B cell (primary cell): ENCODE data around the gene FMNL2. TPM values are rescaled to one million over a fixed set of nuclear protein-coding genes. Genes with fewer than 3 reads are reported as not detected.

Experiments
- ATAC-seq: fragments of 200-7000 bp; cut with Tn5 transposase; one replicate; pipeline ENCODE4 v1.10.0; 2021; ENCODE audit warnings: low read depth, mild to moderate bottlenecking, moderate number of reproducible peaks, moderate library complexity
- CTCF ChIA-PET: fragments of 350-600 bp; sonication (Branson Sonifier 250); formaldehyde crosslinking; loops from one replicate; lab custom pipeline; 2021; ENCODE audit warnings: antibody characterized with exemption, inconsistent platforms; lab: Charles Lee
- POLR2A ChIA-PET: fragments of 350-600 bp; sonication (Branson Sonifier 250); formaldehyde crosslinking; loops from one replicate; lab custom pipeline; 2021; ENCODE audit warnings: antibody characterized with exemption; lab: Charles Lee
- DNase-seq: peaks from one replicate; pipeline ENCODE4 v3.0.0; 2013
- H2AFZ ChIP-seq: 2 replicates; pipeline ENCODE4 v1.6.1; 2012; ENCODE audit warnings: mild to moderate bottlenecking, low read depth, low read length; ENCODE audit not compliant: insufficient read depth, poor library complexity, severe bottlenecking
- H3K27ac ChIP-seq, 2 donors: 1 replicate in 1 of 2; 2 replicates in 1 of 2; pipeline ENCODE4 v1.5.1; 2012 to 2013; ENCODE audit warnings: low read length in 2 of 2, mild to moderate bottlenecking in 2 of 2, moderate library complexity in 1 of 2
- H3K27me3 ChIP-seq, 4 experiments: fragments of 200-600 bp in 1 of 4; sonication (generic) in 1 of 4; replicated peaks in 1 of 4; 1 replicate in 2 of 4; 2 replicates in 2 of 4; pipeline versions ENCODE4 v1.6.1 to v1.7.0; 2013 to 2016; ENCODE audit warnings: low read length in 3 of 4, mild to moderate bottlenecking in 2 of 4, mixed read lengths in 1 of 4, moderate library complexity in 1 of 4; ENCODE audit not compliant: insufficient read depth in 4 of 4, control insufficient read depth in 3 of 4; ENCODE audit errors: control extremely low read depth in 1 of 4
- H3K36me3 ChIP-seq, 2 experiments: replicated peaks in 1 of 2; 1 replicate in 1 of 2; 2 replicates in 1 of 2; pipeline versions ENCODE4 v1.6.1 to v1.7.1; 2013; ENCODE audit warnings: low read length in 1 of 2; ENCODE audit not compliant: insufficient read depth in 2 of 2, control insufficient read depth in 1 of 2; ENCODE audit errors: control extremely low read depth in 1 of 2, extremely low read depth in 1 of 2
- H3K4me1 ChIP-seq, 2 donors: fragments of 200-600 bp in 1 of 2; sonication (generic) in 1 of 2; 1 replicate in 1 of 2; 2 replicates in 1 of 2; pipeline versions ENCODE4 v1.5.1 to v1.6.1; 2013 to 2017; ENCODE audit warnings: low read length in 2 of 2; ENCODE audit not compliant: control insufficient read depth in 2 of 2, insufficient read depth in 2 of 2
- H3K4me2 ChIP-seq: replicated peaks from 2 replicates; pipeline ENCODE3; 2012; ENCODE audit warnings: mild to moderate bottlenecking, low read depth, low read length; ENCODE audit not compliant: poor library complexity, severe bottlenecking
- H3K4me3 ChIP-seq, 5 experiments: fragments of 200-600 bp in 1 of 5; sonication (generic) in 1 of 5; 1 replicate in 3 of 5; 2 replicates in 2 of 5; pipeline versions ENCODE4 v1.5.1 to v1.7.0; 2011 to 2016; ENCODE audit warnings: low read length in 4 of 5, mild to moderate bottlenecking in 4 of 5, low read depth in 2 of 5, control low read depth in 1 of 5, moderate library complexity in 1 of 5; ENCODE audit not compliant: insufficient read depth in 1 of 5; ENCODE audit errors: control extremely low read depth in 1 of 5, extremely low read depth in 1 of 5
- H3K79me2 ChIP-seq: fragments of 200-600 bp; sonication (generic); one replicate; pipeline ENCODE4 v1.6.0; 2016; ENCODE audit warnings: low read length; ENCODE audit not compliant: control insufficient read depth, insufficient read depth
- H3K9ac ChIP-seq: fragments of 200-600 bp; sonication (generic); 2 replicates; pipeline ENCODE4 v1.6.1; 2017; ENCODE audit warnings: mild to moderate bottlenecking, low read length, moderate library complexity
- H3K9me3 ChIP-seq, 3 donors: one replicate each; pipeline versions ENCODE4 v1.6.1 to v1.7.1; 2013; ENCODE audit warnings: low read length in 2 of 3; ENCODE audit not compliant: control insufficient read depth in 2 of 3, insufficient read depth in 1 of 3; ENCODE audit errors: control extremely low read depth in 1 of 3
- H4K20me1 ChIP-seq: 2 replicates; pipeline ENCODE4 v1.6.0; 2012; ENCODE audit warnings: mild to moderate bottlenecking, low read length; ENCODE audit not compliant: insufficient read depth, control insufficient read depth, poor library complexity, severe bottlenecking
- H3K27ac Mint-ChIP-seq: one replicate; pipeline ENCODE4 v1.8.0; 2021; ENCODE audit warnings: mixed read lengths
- H3K27me3 Mint-ChIP-seq: one replicate; pipeline ENCODE4 v1.8.0; 2021; ENCODE audit warnings: mixed read lengths
- H3K4me1 Mint-ChIP-seq: one replicate; pipeline ENCODE4 v1.8.0; 2021; ENCODE audit warnings: mixed read lengths
- H3K4me3 Mint-ChIP-seq: one replicate; pipeline ENCODE4 v1.8.0; 2021; ENCODE audit warnings: mixed read lengths
- H3K9me3 Mint-ChIP-seq: one replicate; pipeline ENCODE4 v1.8.0; 2022; ENCODE audit warnings: mixed read lengths; ENCODE audit not compliant: insufficient read depth
- CTCF ChIP-seq: fragments of 200-600 bp; IDR thresholded peaks from one replicate; pipeline ENCODE4 v1.8.0; 2022; ENCODE audit warnings: antibody characterized with exemption, mild to moderate bottlenecking
- EZH2 ChIP-seq: IDR thresholded peaks from 2 replicates; pipeline ENCODE4 v1.6.1; 2012; ENCODE audit warnings: borderline replicate concordance, low read depth, mild to moderate bottlenecking, moderate library complexity, low read length; ENCODE audit not compliant: insufficient read depth, poor library complexity, severe bottlenecking
- WGBS: methylation state at CpG from one replicate; pipeline ENCODE4 v1.1.5; 2013; ENCODE audit warnings: missing lambda C conversion rate; ENCODE audit not compliant: insufficient coverage; 5-methylcytosine and 5-hydroxymethylcytosine counted together
- intact Hi-C: fragments of 100-400 bp; cut with micrococcal nuclease; formaldehyde crosslinking; loops from one replicate; pipeline ENCODE4 v1.10.0; 2022
- polyA plus RNA-seq: library from polyadenylated mRNA; depleted of rRNA; stranded (reverse); fragments of >200 nt; gene quantifications from 2 replicates; pipeline ENCODE4 v1.2.3, GENCODE V29; 2012
- total RNA-seq, 2 donors: library from RNA; stranded (reverse); fragments of 120-200 nt in 1 of 2; gene quantifications; 1 replicate in 1 of 2; 2 replicates in 1 of 2; pipeline versions ENCODE4 v1.2.3 to v1.2.4, GENCODE V29; 2013 to 2022

The FMNL2 gene
- total and polyA plus RNA-seq, 2 donors (not counting 1 experiment from before 2014, with no cell fraction given): 0.73 to 8.8 TPM

GRCh38 chr2:152588998-152589397 lies 254.0 kb downstream of the FMNL2 start:
- no peak overlapping the region for H3K27ac ChIP-seq
- peak; percentile 27 for DNase-seq
- ChIA-PET CTCF (no interaction called here), POLR2A (no interaction called here)
- no peaks in the 10 kb centered on the region for H3K36me3 ChIP-seq
- Mint-ChIP-seq H3K27ac (no peak overlapping the region), H3K4me3 (no peak overlapping the region), H3K9me3 (no peaks in the 10 kb centered on the region), H3K4me1 (peaks cover 18% of the 10 kb centered on the region), H3K27me3 (no peaks in the 10 kb centered on the region)
- H3K4me3 ChIP-seq: no peak overlapping the region
- no peak overlapping the region for H3K4me2 ChIP-seq
- intact Hi-C loops: no loop called here
- peak; percentile 60 for ATAC-seq
- H3K27me3 ChIP-seq: no peaks in the 10 kb centered on the region
- no peak overlapping the region for H2AFZ ChIP-seq
- H3K9ac ChIP-seq: no peak overlapping the region
- H3K79me2 ChIP-seq: no peaks in the 10 kb centered on the region
- H4K20me1 ChIP-seq: no peaks in the 10 kb centered on the region
- no CpG with 5 or more reads among the region's 6 CpGs for WGBS
- no peaks in the 10 kb centered on the region for H3K9me3 ChIP-seq
- H3K4me1 ChIP-seq: peaks cover 10 to 12% of the 10 kb centered on the region in 2 donors
- no peak for TF ChIP-seq EZH2
- no peak for TF ChIP-seq CTCF

DNA sequence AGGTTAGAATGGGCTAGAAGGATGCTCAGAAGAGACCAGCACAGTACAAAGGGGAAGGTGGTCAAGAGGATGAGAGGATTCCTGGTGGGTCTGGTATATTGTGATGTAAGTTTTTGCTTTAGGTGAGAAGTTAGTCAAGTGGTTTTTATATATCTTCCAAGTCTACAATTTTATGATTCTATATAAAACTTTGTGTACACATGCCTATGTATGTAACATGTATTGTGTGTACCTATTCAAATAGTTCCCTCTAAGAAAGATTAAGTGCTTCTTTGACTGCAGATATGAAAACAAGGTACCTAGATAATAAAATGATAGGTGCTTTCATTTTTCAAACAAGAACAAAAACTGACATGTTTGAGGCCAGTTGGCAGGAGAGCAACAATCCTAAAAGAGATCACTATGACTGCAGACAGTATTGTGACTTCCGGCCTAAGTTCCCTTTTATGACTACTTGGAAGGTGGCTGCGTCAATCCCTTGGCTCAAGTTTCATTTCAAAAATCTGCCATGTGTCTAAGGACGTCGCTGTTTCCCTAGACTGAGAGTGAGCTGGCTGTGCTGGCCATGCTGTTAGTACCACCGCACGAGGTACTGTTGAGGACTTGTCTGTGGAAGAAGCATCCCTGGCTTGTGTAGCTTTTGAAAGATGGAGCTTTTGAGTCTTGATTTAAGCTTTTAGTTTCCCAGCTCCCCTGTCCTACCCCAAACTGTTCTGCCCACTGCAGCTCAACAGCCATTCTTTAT lies 259.2 kb downstream of the FMNL2 start:
- 31% methylated on average over 4 of the region's 6 CpGs for WGBS
- Mint-ChIP-seq H3K4me1 (peaks cover 20% of the 10 kb centered on the region), H3K9me3 (no peaks in the 10 kb centered on the region), H3K27me3 (no peaks in the 10 kb centered on the region), H3K4me3 (no peak overlapping the region), H3K27ac (peak overlapping the region; percentile 62)
- intact Hi-C loops: loop anchor here (2.0 kb wide), 1 partner anchor 19 kb away; no protein-coding TSS in a partner anchor
- H3K4me2 ChIP-seq: peak overlapping the region; percentile 16
- H3K36me3 ChIP-seq: no peaks in the 10 kb centered on the region
- POLR2A ChIA-PET: no interaction called here
- no peak overlapping the region for H3K27ac ChIP-seq
- H3K4me3 ChIP-seq: no peak overlapping the region
- peaks cover 10 to 11% of the 10 kb centered on the region in 2 donors for H3K4me1 ChIP-seq
- CTCF ChIA-PET: interaction anchor here (0.9 to 1.3 kb wide), 2 partner anchors 41 to 55 kb away, joined by 3 to 15 read pairs; no protein-coding TSS in a partner anchor
- no peak for TF ChIP-seq CTCF
- no peak for TF ChIP-seq EZH2
- DNase-seq: peak; percentile 61
- no peaks in the 10 kb centered on the region for H3K9me3 ChIP-seq
- no peak overlapping the region for H3K9ac ChIP-seq
- peak; percentile 88 for ATAC-seq
- peak overlapping the region; percentile 16 for H2AFZ ChIP-seq
- no peaks in the 10 kb centered on the region for H4K20me1 ChIP-seq
- no peaks in the 10 kb centered on the region for H3K79me2 ChIP-seq
- H3K27me3 ChIP-seq: no peaks in the 10 kb centered on the region
